Measurements from ENCODE around the gene DOCK7.
"Not testable (repeated sequence)": the region's sequence is repeated elsewhere in the genome, so short reads cannot be mapped to it uniquely, and the experiment has no call there.

Gene DOCK7

GRCh38 chr1:62608905-62609304 lies 79.3 kb downstream of the DOCK7 start:
- no peak for DNase-seq

GRCh38 chr1:62601457-62601856 lies 86.7 kb downstream of the DOCK7 start:
- DNase-seq, result no peak

GRCh38 chr1:62599044-62599443 lies 89.1 kb downstream of the DOCK7 start:
- DNase-seq, result no peak

GRCh38 chr1:62597281-62597680 lies 90.9 kb downstream of the DOCK7 start, which contains the start of gene ANGPTL3:
TSS of gene ANGPTL3 (plus strand) at chr1:62597520. CDS start at chr1:62597567, 47 bp downstream.
- DNase-seq, result no peak

GRCh38 chr1:62595647-62596046 lies 92.5 kb downstream of the DOCK7 start:
- no peak for DNase-seq

GRCh38 chr1:62593825-62594394 lies 94.3 kb downstream of the DOCK7 start:
- no peak for DNase-seq

- DNase-seq, result no peak
Observed at GRCh38 chr1:62590970-62591368, 97.2 kb downstream of the DOCK7 start.

GRCh38 chr1:62590255-62590969 lies 97.8 kb downstream of the DOCK7 start:
- DNase-seq, result no peak

- DNase-seq, result no peak
Observed at GRCh38 chr1:62589321-62589720, 98.9 kb downstream of the DOCK7 start.

- DNase-seq, result no peak
Observed at GRCh38 chr1:62588000-62588399, 100.2 kb downstream of the DOCK7 start.

GRCh38 chr1:62585469-62586155 lies 102.6 kb downstream of the DOCK7 start:
- DNase-seq, result no peak

GRCh38 chr1:62573675-62574074 lies 114.5 kb downstream of the DOCK7 start:
- DNase-seq, result no peak

GRCh38 chr1:62572476-62572875 lies 115.7 kb downstream of the DOCK7 start:
- no peak for DNase-seq

GRCh38 chr1:62571517-62571916 lies 116.7 kb downstream of the DOCK7 start:
- not testable (repeated sequence) for DNase-seq

- not testable (repeated sequence) for DNase-seq
Observed at GRCh38 chr1:62567926-62568325, 120.3 kb downstream of the DOCK7 start.

- DNase-seq, result not testable (repeated sequence)
Observed at GRCh38 chr1:62567182-62567581, 121.0 kb downstream of the DOCK7 start.

- no peak for DNase-seq
Observed at GRCh38 chr1:62561306-62561705, 126.9 kb downstream of the DOCK7 start.

GRCh38 chr1:62544570-62544969 lies 143.6 kb downstream of the DOCK7 start:
- DNase-seq, result no peak

GRCh38 chr1:62541048-62541447 lies 147.1 kb downstream of the DOCK7 start:
- DNase-seq, result no peak

GRCh38 chr1:62539028-62539447 lies 149.1 kb downstream of the DOCK7 start:
- DNase-seq, result no peak

- no peak for DNase-seq
Observed at GRCh38 chr1:62536865-62537264, 151.3 kb downstream of the DOCK7 start.

GRCh38 chr1:62530516-62531154 lies 157.6 kb downstream of the DOCK7 start:
- no peak for DNase-seq

GRCh38 chr1:62529227-62529626 lies 159.0 kb downstream of the DOCK7 start:
- no peak for DNase-seq

- DNase-seq, result no peak
Observed at GRCh38 chr1:62528015-62528414, 160.2 kb downstream of the DOCK7 start.
